ENCODE measurements around the gene PDE6A. TPM values are rescaled to one million over a fixed set of nuclear protein-coding genes. Genes with fewer than 3 reads are reported as not detected.

The PDE6A gene
- total RNA-seq, 8 experiments from 2014 or later, result 0.07 to 0.85 (median 0.27) TPM; not detected in 1

GRCh38 chr5:149913436-149914419 is 30.9 kb downstream of the PDE6A start:
- in situ Hi-C loops (cut with MboI; ENCODE audit: low pct_unique_long_range_greater_than_20kb in 2 of 9, low sequenced_read_pairs in 9 of 9, unreplicated experiment in 9 of 9), result no loop called here
- Histone ChIP-seq H3K4me3 (no peak overlapping the region), H3K27ac (no peak overlapping the region), H3K4me1 (replicated peaks in 1 of 2) (no peaks in the 10 kb centered on the region)
- 14 to 83% (median 64%) methylated on average over 1 to 7 of the region's 7 CpGs; no CpG with 5 or more reads in 1 of the 10 experiments for WGBS, 10 experiments
- ATAC-seq (replicated peaks in 6 of 8), result no peak

GRCh38 chr5:149912226-149912871 is 32.2 kb downstream of the PDE6A start:
- no peaks in the 10 kb centered on the region for H3K4me1 ChIP-seq (replicated peaks in 1 of 2)
- H3K4me3 ChIP-seq, result no peak overlapping the region
- ATAC-seq (replicated peaks in 6 of 8), result no peak
- WGBS, 10 experiments, result 29 to 100% (median 79%) methylated on average over 1 to 3 of the region's 3 CpGs
- no peak overlapping the region for H3K27ac ChIP-seq
- in situ Hi-C loops (cut with MboI; ENCODE audit: low pct_unique_long_range_greater_than_20kb in 2 of 9, low sequenced_read_pairs in 9 of 9, unreplicated experiment in 9 of 9), result no loop called here

GRCh38 chr5:149911031-149911430 is 33.6 kb downstream of the PDE6A start:
- ATAC-seq (replicated peaks in 6 of 8), result no peak
- H3K4me1 ChIP-seq (replicated peaks in 1 of 2), result no peaks in the 10 kb centered on the region
- no peak overlapping the region for H3K4me3 ChIP-seq
- 70 to 100% (median 100%) methylated on average over 1 of the region's 1 CpG; no CpG with 5 or more reads in 5 of the 10 experiments for WGBS, 10 experiments
- in situ Hi-C loops (cut with MboI; ENCODE audit: low pct_unique_long_range_greater_than_20kb in 2 of 9, low sequenced_read_pairs in 9 of 9, unreplicated experiment in 9 of 9), result no loop called here
- H3K27ac ChIP-seq, result no peak overlapping the region

- no peak for ATAC-seq (replicated peaks in 6 of 8)
- 20 to 100% (median 72%) methylated on average over 1 to 3 of the region's 3 CpGs for WGBS, 10 experiments
- Histone ChIP-seq H3K4me3 (no peak overlapping the region), H3K27ac (no peak overlapping the region), H3K4me1 (replicated peaks in 1 of 2) (no peaks in the 10 kb centered on the region)
- in situ Hi-C loops (cut with MboI; ENCODE audit: low pct_unique_long_range_greater_than_20kb in 2 of 9, low sequenced_read_pairs in 9 of 9, unreplicated experiment in 9 of 9), result no loop called here
Observed at GRCh38 chr5:149907828-149908227, 36.8 kb downstream of the PDE6A start.

- in situ Hi-C loops (cut with MboI; ENCODE audit: low pct_unique_long_range_greater_than_20kb in 2 of 9, low sequenced_read_pairs in 9 of 9, unreplicated experiment in 9 of 9), result no loop called here
- Histone ChIP-seq H3K27ac (no peak overlapping the region), H3K4me3 (no peak overlapping the region), H3K4me1 (replicated peaks in 1 of 2) (no peaks in the 10 kb centered on the region)
- no peak for ATAC-seq (replicated peaks in 6 of 8)
Observed at GRCh38 chr5:149904977-149905376, 39.6 kb downstream of the PDE6A start.

- no peak for ATAC-seq (replicated peaks in 6 of 8)
- Histone ChIP-seq H3K4me1 (replicated peaks in 1 of 2) (no peaks in the 10 kb centered on the region), H3K27ac (no peak overlapping the region), H3K4me3 (no peak overlapping the region)
- in situ Hi-C loops (cut with MboI; ENCODE audit: low pct_unique_long_range_greater_than_20kb in 2 of 9, low sequenced_read_pairs in 9 of 9, unreplicated experiment in 9 of 9), result no loop called here
- 0 to 100% (median 83%) methylated on average over 1 to 3 of the region's 4 CpGs; no CpG with 5 or more reads in 3 of the 10 experiments for WGBS, 10 experiments
Observed at GRCh38 chr5:149904293-149904886, 40.2 kb downstream of the PDE6A start.

- Histone ChIP-seq H3K4me3 (no peak overlapping the region), H3K4me1 (replicated peaks in 1 of 2) (no peaks in the 10 kb centered on the region), H3K27ac (no peak overlapping the region)
- 53 to 100% (median 85%) methylated on average over 1 to 2 of the region's 2 CpGs; no CpG with 5 or more reads in 3 of the 10 experiments for WGBS, 10 experiments
- in situ Hi-C loops (cut with MboI; ENCODE audit: low pct_unique_long_range_greater_than_20kb in 2 of 9, low sequenced_read_pairs in 9 of 9, unreplicated experiment in 9 of 9), result no loop called here
- peak in 2 of 8 experiments; percentile 36 to 62 for ATAC-seq (replicated peaks in 6 of 8)
Observed at GRCh38 chr5:149903404-149903803, 41.2 kb downstream of the PDE6A start.

GRCh38 chr5:149902177-149902576 is 42.4 kb downstream of the PDE6A start:
- Histone ChIP-seq H3K4me3 (no peak overlapping the region), H3K27ac (no peak overlapping the region), H3K4me1 (replicated peaks in 1 of 2) (no peaks in the 10 kb centered on the region)
- in situ Hi-C loops (cut with MboI; ENCODE audit: low pct_unique_long_range_greater_than_20kb in 2 of 9, low sequenced_read_pairs in 9 of 9, unreplicated experiment in 9 of 9), result no loop called here
- no peak for ATAC-seq (replicated peaks in 6 of 8)
- 0 to 78% (median 69%) methylated on average over 1 to 3 of the region's 4 CpGs; no CpG with 5 or more reads in 4 of the 10 experiments for WGBS, 10 experiments

- Histone ChIP-seq H3K4me3 (no peak overlapping the region), H3K27ac (no peak overlapping the region), H3K4me1 (replicated peaks in 1 of 2) (no peaks in the 10 kb centered on the region)
- in situ Hi-C loops (cut with MboI; ENCODE audit: low pct_unique_long_range_greater_than_20kb in 2 of 9, low sequenced_read_pairs in 9 of 9, unreplicated experiment in 9 of 9), result no loop called here
- WGBS, 10 experiments, result 81 to 100% (median 93%) methylated on average over 1 to 2 of the region's 2 CpGs; no CpG with 5 or more reads in 1 of the 10 experiments
- no peak for ATAC-seq (replicated peaks in 6 of 8)
Observed at GRCh38 chr5:149901511-149901910, 43.1 kb downstream of the PDE6A start.

- 45 to 100% (median 67%) methylated on average over 1 to 2 of the region's 2 CpGs; no CpG with 5 or more reads in 7 of the 10 experiments for WGBS, 10 experiments
- H3K4me3 ChIP-seq, result no peak overlapping the region
- ATAC-seq (replicated peaks in 6 of 8), result no peak
- no peaks in the 10 kb centered on the region for H3K4me1 ChIP-seq (replicated peaks in 1 of 2)
- H3K27ac ChIP-seq, result no peak overlapping the region
- in situ Hi-C loops (cut with MboI; ENCODE audit: low pct_unique_long_range_greater_than_20kb in 2 of 9, low sequenced_read_pairs in 9 of 9, unreplicated experiment in 9 of 9), result no loop called here
Observed at GRCh38 chr5:149900390-149900789, 44.2 kb downstream of the PDE6A start.

GRCh38 chr5:149898811-149899210 is 45.8 kb downstream of the PDE6A start:
- no peak overlapping the region for H3K4me3 ChIP-seq
- ATAC-seq (replicated peaks in 6 of 8), result no peak
- 88 to 100% (median 100%) methylated on average over 1 of the region's 1 CpG; no CpG with 5 or more reads in 6 of the 10 experiments for WGBS, 10 experiments
- in situ Hi-C loops (cut with MboI; ENCODE audit: low pct_unique_long_range_greater_than_20kb in 2 of 9, low sequenced_read_pairs in 9 of 9, unreplicated experiment in 9 of 9), result no loop called here
- H3K27ac ChIP-seq, result no peak overlapping the region
- no peaks in the 10 kb centered on the region for H3K4me1 ChIP-seq (replicated peaks in 1 of 2)

GRCh38 chr5:149895416-149896345 is 48.9 kb downstream of the PDE6A start:
- ATAC-seq (replicated peaks in 6 of 8), result no peak
- Histone ChIP-seq H3K27ac (no peak overlapping the region), H3K4me3 (no peak overlapping the region), H3K4me1 (replicated peaks in 1 of 2) (no peaks in the 10 kb centered on the region)
- in situ Hi-C loops (cut with MboI; ENCODE audit: low pct_unique_long_range_greater_than_20kb in 2 of 9, low sequenced_read_pairs in 9 of 9, unreplicated experiment in 9 of 9), result no loop called here
- WGBS, 10 experiments, result 40 to 86% (median 69%) methylated on average over 1 to 7 of the region's 7 CpGs; no CpG with 5 or more reads in 1 of the 10 experiments

All from motor neuron (in vitro differentiated cells).